ENCODE results near the gene MAFG. TPM values are rescaled to one million over a fixed set of nuclear protein-coding genes. Genes with fewer than 3 reads are reported as not detected.

Gene MAFG
- total RNA-seq, 1 experiment from 2014 or later, result 29.8 TPM

DNA sequence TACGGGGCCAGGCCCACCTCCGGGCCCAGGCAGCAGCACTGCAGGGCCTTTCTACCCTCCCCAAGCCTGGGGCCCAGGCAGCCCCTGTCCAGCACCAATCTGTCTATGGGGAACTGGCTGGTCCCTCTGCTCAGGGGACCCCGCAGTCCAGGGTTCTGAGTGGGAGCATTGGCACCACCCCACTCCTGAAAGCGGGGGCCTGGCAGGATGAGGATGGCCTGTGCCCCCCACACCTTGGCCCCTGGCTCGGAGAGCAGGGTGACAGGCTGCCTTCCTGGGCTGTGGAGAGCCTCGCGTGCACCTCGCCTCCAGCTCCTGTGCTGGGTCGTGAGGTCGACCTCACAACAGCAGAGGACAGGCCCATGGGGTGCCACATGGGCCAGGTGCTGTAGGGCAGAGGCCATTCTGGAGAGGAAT is 24.1 kb downstream of the MAFG start:
- Mint-ChIP-seq H3K36me3 (peaks cover 8% of the 10 kb centered on the region; the same call in 1 of the 2 replicates), H3K27ac (no peak overlapping the region), H3K27me3 (ENCODE audit: low read depth) (peaks cover 13% of the 10 kb centered on the region), H3K4me1 (no peaks in the 10 kb centered on the region), H3K4me3 (no peak overlapping the region), H3K9me3 (no peaks in the 10 kb centered on the region)
- no peak for ATAC-seq
- CTCF ChIA-PET, result interaction anchor here (0.8 to 1.3 kb wide), 2 partner anchors 11 to 34 kb away, joined by 3 to 5 read pairs; no protein-coding TSS in a partner anchor
- POLR2A ChIA-PET, result no interaction called here
- TF ChIP-seq, protein P1, sequence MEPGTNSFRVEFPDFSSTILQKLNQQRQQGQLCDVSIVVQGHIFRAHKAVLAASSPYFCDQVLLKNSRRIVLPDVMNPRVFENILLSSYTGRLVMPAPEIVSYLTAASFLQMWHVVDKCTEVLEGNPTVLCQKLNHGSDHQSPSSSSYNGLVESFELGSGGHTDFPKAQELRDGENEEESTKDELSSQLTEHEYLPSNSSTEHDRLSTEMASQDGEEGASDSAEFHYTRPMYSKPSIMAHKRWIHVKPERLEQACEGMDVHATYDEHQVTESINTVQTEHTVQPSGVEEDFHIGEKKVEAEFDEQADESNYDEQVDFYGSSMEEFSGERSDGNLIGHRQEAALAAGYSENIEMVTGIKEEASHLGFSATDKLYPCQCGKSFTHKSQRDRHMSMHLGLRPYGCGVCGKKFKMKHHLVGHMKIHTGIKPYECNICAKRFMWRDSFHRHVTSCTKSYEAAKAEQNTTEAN (CRISPR knock-in tag; IDR thresholded peaks at IDR 0.05), result no peak
- TF ChIP-seq GABPB1 (CRISPR knock-in tag; IDR thresholded peaks at IDR 0.05), result 0 out of 2 replicates have a peak, but pooled peaks have one; percentile 2
- no peak for DNase-seq (ENCODE audit: low spot score)

DNA sequence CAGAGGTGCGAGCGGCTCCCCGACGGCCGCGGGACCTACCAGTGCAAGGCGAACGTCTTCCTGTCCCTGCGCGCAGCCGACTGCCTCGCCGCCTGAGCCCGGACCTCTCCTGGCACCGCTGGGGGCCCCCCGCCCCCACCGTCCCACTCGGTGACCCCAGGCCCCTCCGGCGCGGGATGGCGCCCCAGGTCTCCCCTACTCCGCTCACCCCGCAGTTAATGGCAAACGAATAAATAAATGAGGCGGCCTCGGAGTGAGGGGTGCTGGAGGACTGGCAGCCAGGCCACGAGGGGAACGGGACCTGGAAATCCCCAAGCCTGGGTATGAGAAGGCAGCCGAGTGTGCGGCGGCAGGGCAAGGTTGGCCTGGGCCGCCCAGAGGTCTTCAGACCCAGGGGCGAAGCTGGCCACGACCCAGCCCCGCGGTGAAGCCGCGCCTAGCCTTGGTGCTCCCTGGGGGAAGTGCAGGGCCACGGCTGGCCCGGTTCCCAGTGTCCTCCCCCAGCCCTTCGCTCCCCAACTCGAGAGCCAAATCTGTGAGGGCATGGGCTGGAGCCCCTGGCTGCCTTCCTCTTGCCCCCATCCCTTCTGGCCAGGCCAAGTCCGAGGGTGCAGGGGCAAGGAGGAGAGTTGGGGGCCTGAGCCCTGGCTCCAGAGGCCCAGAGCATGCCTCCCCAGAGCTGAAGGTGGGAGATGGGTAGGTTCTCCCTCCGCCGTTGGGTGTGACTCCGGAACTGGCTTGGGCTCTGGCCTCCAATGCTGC is 24.7 kb downstream of the MAFG start:
- DNase-seq (ENCODE audit: low spot score), result peak; percentile 54
- ChIA-PET CTCF (interaction anchor here (0.6 to 1.8 kb wide), 5 partner anchors 11 to 117 kb away, joined by 3 to 5 read pairs (median 3); no protein-coding TSS in a partner anchor), POLR2A (interaction anchor here (1.5 kb wide), 1 partner anchor 33 kb away, joined by 4 read pairs; no protein-coding TSS in a partner anchor)
- Mint-ChIP-seq H3K36me3 (peaks cover 14% of the 10 kb centered on the region), H3K27ac (no peak overlapping the region), H3K4me3 (peak overlapping the region; percentile 48), H3K9me3 (no peaks in the 10 kb centered on the region), H3K4me1 (no peaks in the 10 kb centered on the region), H3K27me3 (ENCODE audit: low read depth) (peaks cover 13% of the 10 kb centered on the region)
- TF ChIP-seq, protein P1 (CRISPR knock-in tag; IDR thresholded peaks at IDR 0.05), result 0 out of 2 replicates have a peak, but pooled peaks have one; percentile 20
- TF ChIP-seq, protein P2, sequence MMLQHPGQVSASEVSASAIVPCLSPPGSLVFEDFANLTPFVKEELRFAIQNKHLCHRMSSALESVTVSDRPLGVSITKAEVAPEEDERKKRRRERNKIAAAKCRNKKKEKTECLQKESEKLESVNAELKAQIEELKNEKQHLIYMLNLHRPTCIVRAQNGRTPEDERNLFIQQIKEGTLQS (CRISPR knock-in tag; conservative IDR thresholded peaks at IDR 0.05), result no peak
- TF ChIP-seq CBFB (CRISPR knock-in tag; IDR thresholded peaks at IDR 0.05; ENCODE audit: low read depth) (no peak), ZBTB21 (CRISPR knock-in tag; IDR thresholded peaks at IDR 0.05; ENCODE audit: borderline replicate concordance) (no peak), GABPB1 (CRISPR knock-in tag; IDR thresholded peaks at IDR 0.05) (peak; percentile 13; the same call in 1 of the 2 replicates), ZNF671 (CRISPR knock-in tag; IDR thresholded peaks at IDR 0.05) (no peak)
- TF ChIP-seq, protein P3, sequence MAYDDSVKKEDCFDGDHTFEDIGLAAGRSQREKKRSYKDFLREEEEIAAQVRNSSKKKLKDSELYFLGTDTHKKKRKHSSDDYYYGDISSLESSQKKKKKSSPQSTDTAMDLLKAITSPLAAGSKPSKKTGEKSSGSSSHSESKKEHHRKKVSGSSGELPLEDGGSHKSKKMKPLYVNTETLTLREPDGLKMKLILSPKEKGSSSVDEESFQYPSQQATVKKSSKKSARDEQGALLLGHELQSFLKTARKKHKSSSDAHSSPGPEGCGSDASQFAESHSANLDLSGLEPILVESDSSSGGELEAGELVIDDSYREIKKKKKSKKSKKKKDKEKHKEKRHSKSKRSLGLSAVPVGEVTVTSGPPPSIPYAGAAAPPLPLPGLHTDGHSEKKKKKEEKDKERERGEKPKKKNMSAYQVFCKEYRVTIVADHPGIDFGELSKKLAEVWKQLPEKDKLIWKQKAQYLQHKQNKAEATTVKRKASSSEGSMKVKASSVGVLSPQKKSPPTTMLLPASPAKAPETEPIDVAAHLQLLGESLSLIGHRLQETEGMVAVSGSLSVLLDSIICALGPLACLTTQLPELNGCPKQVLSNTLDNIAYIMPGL (CRISPR knock-in tag; IDR thresholded peaks at IDR 0.05), result peak; percentile 5; the same call in 1 of the 2 replicates
- TF ChIP-seq, protein P4, sequence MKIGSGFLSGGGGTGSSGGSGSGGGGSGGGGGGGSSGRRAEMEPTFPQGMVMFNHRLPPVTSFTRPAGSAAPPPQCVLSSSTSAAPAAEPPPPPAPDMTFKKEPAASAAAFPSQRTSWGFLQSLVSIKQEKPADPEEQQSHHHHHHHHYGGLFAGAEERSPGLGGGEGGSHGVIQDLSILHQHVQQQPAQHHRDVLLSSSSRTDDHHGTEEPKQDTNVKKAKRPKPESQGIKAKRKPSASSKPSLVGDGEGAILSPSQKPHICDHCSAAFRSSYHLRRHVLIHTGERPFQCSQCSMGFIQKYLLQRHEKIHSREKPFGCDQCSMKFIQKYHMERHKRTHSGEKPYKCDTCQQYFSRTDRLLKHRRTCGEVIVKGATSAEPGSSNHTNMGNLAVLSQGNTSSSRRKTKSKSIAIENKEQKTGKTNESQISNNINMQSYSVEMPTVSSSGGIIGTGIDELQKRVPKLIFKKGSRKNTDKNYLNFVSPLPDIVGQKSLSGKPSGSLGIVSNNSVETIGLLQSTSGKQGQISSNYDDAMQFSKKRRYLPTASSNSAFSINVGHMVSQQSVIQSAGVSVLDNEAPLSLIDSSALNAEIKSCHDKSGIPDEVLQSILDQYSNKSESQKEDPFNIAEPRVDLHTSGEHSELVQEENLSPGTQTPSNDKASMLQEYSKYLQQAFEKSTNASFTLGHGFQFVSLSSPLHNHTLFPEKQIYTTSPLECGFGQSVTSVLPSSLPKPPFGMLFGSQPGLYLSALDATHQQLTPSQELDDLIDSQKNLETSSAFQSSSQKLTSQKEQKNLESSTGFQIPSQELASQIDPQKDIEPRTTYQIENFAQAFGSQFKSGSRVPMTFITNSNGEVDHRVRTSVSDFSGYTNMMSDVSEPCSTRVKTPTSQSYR (CRISPR knock-in tag; IDR thresholded peaks at IDR 0.05), result 0 out of 2 replicates have a peak, but pooled peaks have one; percentile 18
- peak; percentile 44 for ATAC-seq

DNA sequence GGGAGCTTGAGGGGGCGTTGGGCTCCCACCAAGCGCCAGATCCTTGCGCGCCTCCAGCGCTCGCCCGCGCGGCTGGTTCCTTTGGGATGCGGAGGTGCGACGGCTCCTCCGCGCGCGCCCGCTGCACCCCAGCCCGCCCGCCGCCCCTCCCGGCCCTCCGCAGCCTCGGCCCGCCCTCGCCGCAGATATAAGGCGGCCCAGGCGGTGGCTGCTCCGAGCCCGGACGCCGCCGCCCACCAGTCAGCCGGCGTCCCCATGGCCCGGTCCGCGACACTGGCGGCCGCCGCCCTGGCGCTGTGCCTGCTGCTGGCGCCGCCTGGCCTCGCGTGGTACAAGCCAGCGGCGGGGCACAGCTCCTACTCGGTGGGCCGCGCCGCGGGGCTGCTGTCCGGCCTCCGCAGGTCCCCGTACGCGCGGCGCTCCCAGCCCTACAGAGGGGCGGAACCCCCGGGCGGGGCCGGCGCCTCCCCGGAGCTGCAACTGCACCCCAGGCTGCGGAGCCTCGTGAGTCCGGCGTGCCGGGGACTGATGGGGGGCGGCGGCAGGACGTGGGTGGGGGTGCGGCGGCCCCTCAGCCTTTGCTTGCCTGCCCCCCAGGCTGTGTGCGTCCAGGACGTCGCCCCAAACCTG is 25.4 kb downstream of the MAFG start, which contains the start of gene NPB:
TSS of gene NPB (plus strand) at position 216 of the 630 bp plus-strand sequence. CDS start at position 256, 40 bp downstream.
- ATAC-seq, result peak; percentile 36
- Mint-ChIP-seq H3K36me3 (peaks cover 16% of the 10 kb centered on the region), H3K4me3 (peak within 1 kb of the TSS; percentile 48), H3K9me3 (no peaks in the 10 kb centered on the region), H3K4me1 (no peaks in the 10 kb centered on the region), H3K27me3 (ENCODE audit: low read depth) (peaks cover 13% of the 10 kb centered on the region), H3K27ac (no peak within 1 kb of the TSS)
- CTCF ChIA-PET, result interaction anchor here (0.6 to 1.8 kb wide), 5 partner anchors 32 to 128 kb away, joined by 3 to 4 read pairs (median 3); no protein-coding TSS in a partner anchor
- DNase-seq (ENCODE audit: low spot score), result peak; percentile 42
- POLR2A ChIA-PET, result interaction anchor here (0.9 to 1.5 kb wide), 2 partner anchors 10 to 33 kb away, joined by 4 to 6 read pairs; partner anchors contain the start of genes ALYREF and ANAPC11
- no peak for TF ChIP-seq RELA (CRISPR knock-in tag; IDR thresholded peaks at IDR 0.05; ENCODE audit: borderline replicate concordance)
- TF ChIP-seq NR3C1 (CRISPR knock-in tag; conservative IDR thresholded peaks at IDR 0.05; ENCODE audit: low read depth), result no peak
- TF ChIP-seq ETV6 (CRISPR knock-in tag; IDR thresholded peaks at IDR 0.05), result no peak
- no peak for TF ChIP-seq NR2C2 (CRISPR knock-in tag; IDR thresholded peaks at IDR 0.05)
- TF ChIP-seq, protein P5, sequence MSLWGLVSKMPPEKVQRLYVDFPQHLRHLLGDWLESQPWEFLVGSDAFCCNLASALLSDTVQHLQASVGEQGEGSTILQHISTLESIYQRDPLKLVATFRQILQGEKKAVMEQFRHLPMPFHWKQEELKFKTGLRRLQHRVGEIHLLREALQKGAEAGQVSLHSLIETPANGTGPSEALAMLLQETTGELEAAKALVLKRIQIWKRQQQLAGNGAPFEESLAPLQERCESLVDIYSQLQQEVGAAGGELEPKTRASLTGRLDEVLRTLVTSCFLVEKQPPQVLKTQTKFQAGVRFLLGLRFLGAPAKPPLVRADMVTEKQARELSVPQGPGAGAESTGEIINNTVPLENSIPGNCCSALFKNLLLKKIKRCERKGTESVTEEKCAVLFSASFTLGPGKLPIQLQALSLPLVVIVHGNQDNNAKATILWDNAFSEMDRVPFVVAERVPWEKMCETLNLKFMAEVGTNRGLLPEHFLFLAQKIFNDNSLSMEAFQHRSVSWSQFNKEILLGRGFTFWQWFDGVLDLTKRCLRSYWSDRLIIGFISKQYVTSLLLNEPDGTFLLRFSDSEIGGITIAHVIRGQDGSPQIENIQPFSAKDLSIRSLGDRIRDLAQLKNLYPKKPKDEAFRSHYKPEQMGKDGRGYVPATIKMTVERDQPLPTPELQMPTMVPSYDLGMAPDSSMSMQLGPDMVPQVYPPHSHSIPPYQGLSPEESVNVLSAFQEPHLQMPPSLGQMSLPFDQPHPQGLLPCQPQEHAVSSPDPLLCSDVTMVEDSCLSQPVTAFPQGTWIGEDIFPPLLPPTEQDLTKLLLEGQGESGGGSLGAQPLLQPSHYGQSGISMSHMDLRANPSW (CRISPR knock-in tag; conservative IDR thresholded peaks at IDR 0.05; ENCODE audit: low read depth), result no peak
- TF ChIP-seq ZNF423 (CRISPR knock-in tag; IDR thresholded peaks at IDR 0.05), result no peak
- TF ChIP-seq, protein P6, sequence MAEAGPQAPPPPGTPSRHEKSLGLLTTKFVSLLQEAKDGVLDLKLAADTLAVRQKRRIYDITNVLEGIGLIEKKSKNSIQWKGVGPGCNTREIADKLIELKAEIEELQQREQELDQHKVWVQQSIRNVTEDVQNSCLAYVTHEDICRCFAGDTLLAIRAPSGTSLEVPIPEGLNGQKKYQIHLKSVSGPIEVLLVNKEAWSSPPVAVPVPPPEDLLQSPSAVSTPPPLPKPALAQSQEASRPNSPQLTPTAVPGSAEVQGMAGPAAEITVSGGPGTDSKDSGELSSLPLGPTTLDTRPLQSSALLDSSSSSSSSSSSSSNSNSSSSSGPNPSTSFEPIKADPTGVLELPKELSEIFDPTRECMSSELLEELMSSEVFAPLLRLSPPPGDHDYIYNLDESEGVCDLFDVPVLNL (CRISPR knock-in tag; IDR thresholded peaks at IDR 0.05; ENCODE audit: borderline replicate concordance, low read depth), result no peak
- TF ChIP-seq JUN (CRISPR knock-in tag; IDR thresholded peaks at IDR 0.05), result no peak

Data from WTC11 (cell line).